NCI-H2196 treated with DMSO at 0.1 percent for 48 hours (cell line): ENCODE data around the gene DIS3L2.

Experiments
- DNase-seq: peaks from one replicate; lab custom pipeline; 2025; ENCODE audit not compliant: unreplicated experiment; lab: John Stamatoyannopoulos, UW

Gene DIS3L2

GRCh38 chr2:232225429-232225828 lies 263.9 kb downstream of the DIS3L2 start:
- no peak for DNase-seq

GRCh38 chr2:232225895-232226294 lies 264.4 kb downstream of the DIS3L2 start:
- no peak for DNase-seq

- DNase-seq: no peak
Measured at GRCh38 chr2:232228332-232228731, 266.8 kb downstream of the DIS3L2 start.

DNA sequence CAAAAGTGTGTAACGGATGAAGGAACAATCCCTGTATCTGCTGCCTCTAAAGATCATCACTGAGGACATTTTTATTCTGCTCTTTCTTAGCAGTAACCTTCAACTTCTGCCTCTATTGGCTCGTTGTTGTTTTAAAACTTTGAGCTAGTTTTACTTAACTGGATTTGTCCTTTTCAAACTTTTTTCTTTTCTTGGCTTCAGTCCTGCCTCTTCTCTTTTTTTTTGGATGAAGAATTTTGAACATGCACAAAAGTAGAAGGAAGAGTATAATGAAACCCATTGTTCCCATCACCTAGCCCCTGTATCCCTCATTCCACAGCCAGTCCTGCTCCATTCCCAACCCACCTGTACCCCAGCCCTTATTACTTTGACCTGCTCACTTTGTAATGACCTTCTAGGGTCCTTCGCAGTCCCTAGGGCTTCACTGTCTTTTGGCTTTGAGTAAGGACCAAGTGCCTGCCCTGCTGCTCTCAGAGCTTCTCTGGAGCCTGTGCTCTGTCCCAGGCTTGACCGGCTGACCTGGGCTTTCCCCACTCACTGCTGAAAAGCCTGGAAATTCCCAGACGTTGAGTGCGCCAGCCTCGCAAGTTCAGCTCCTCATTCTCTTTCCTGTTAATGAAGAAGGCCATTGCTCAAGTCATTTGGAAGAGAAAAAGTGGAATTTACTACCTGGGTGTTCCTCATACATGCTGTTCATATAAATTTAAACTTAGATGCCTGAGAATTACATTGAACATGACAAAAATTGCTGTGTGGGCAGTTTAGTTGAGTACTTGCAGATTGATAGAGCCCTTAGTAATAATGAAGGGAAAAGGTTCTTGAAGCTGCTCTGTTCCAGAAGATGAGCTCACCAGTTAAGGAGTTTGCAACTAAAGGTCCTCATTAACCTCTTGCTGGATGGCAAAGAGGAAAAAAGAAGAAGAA lies 267.7 kb downstream of the DIS3L2 start:
- DNase-seq: no peak

DNA sequence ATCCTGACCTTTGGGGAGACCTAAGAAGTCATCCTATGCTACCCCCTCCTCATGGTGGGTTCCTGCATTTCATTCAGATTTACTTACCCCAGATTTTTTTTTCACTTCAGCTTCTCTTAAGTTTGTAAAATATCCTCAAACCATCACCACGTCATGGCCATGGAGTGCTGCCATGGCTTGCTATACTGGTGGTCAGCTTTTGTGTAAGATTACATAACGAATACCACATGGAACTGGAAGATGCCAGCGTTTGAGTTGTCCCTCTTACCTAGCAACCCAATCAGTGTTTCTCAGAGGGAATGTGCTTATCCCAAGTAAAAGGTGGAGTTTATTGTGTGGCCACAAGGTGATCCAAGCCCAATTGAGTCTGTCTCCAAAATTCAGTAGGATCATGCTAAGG lies 268.4 kb downstream of the DIS3L2 start:
- no peak for DNase-seq

DNA sequence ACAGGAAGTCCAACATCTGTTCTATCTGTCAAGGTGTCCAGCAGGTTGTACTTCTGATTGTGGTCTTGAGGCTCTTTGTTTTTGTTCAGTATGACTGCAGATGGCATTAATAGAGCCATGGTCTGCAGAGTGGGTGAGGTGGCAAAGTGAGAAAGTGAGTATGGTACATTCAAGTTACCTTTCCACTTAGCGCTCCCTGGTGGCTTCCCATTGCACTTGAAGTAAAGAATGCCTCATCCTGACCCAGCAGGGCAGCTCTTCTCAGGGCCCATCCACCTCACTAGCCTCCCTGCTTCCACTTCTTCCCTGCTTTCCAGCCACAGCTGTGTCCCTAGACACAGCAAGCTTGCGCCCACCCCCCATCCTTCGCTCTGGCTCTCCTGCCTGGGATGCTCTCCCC lies 269.0 kb downstream of the DIS3L2 start:
- DNase-seq: no peak

GRCh38 chr2:232231554-232231953 lies 270.0 kb downstream of the DIS3L2 start:
- no peak for DNase-seq

- DNase-seq: no peak
Measured at GRCh38 chr2:232232915-232233314, 271.4 kb downstream of the DIS3L2 start.

DNA sequence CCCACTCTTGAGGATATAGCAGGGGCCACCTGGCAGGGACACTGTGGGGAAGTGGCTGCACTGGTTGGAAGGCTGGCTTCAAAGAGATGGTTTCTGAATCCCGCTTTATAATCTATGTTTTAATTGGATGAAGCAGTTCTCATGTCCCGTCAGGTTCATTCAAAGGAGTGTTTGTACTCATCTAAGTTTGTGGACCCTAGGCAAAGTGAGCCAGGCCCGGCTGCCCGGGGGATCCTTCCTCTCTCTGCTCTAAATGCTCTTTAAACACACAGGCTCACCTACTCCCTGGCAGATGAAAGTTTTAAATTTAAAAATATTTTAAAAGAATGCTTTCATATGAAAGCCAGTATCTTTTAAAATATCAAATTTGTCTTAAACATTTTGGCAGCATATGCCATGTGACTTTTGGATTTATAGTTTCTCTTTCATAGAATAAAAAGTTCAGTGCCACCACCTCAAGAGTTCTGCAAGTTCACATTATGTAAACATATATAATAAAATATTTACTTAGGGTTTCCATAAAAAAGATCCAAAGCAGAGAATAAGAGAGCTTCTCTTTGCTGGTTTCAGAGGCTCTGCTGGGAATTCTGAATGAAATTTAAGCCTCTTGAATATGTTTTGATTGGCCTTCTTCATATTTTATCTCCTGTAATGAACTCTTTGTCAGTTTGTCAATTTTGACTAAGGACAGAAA lies 273.6 kb downstream of the DIS3L2 start:
- DNase-seq: no peak

DNA sequence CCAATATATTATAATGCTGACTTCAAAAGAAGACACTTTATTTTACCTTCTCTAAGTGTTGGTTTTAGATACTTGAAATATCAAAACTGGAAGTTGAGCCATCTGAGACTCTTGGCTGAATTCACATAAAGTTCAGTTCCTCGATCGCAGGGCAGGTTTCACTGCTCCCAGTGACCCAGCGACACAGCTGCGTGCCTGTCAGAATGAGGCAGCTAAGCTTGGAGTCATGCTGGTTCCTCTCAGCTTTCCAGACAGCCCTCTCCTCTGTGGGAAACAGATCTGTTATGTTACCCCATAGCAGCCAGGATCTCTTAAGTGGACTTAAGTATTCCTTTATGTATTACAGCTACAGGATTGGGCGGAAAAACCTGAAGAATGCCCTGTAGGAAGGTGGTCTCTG lies 274.2 kb downstream of the DIS3L2 start:
- no peak for DNase-seq

DNA sequence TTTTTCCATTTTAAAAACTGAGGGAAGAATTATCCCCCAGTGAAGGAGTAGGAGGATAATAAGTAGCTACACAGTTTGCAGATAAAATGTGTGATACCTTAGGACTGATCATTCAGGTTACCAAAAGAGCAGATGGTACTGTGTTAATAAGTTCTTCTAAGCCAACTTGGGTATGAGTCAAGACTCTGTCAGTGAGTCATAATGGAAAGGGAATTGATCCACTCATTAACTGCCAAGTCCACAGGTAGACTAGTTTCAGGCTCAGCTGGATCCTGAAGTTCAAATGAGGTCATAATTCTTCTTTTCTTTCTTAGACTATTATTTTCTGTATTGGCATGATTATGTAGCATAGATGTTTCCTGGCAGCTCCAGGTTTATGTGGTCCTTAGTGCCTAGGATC lies 274.7 kb downstream of the DIS3L2 start:
- DNase-seq: no peak

GRCh38 chr2:232237464-232237863 lies 276.0 kb downstream of the DIS3L2 start:
- no peak for DNase-seq

DNA sequence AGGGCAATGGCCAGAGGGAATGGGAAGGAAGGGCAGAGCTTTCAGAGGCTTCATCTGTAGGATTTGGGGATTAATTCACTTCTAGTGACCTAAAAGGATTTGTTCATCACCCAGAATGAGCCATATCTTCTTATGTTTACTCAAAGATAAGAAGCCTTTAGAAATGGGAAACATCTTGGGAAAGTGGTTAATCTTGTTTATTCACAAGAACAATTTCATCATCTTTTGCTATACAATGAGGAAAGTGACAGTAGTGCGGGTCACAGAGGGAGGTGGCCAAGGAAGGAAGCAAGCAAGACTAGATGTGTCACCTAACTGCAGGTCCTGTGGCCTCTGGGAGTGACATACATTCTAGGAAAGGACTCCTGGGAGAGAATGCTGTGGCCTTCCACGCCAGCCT lies 276.6 kb downstream of the DIS3L2 start:
- DNase-seq: no peak

- no peak for DNase-seq
Measured at GRCh38 chr2:232238596-232238995, 277.1 kb downstream of the DIS3L2 start.

GRCh38 chr2:232239951-232240681 lies 278.6 kb downstream of the DIS3L2 start:
- no peak for DNase-seq

GRCh38 chr2:232240906-232241305 lies 279.4 kb downstream of the DIS3L2 start:
- DNase-seq: no peak

GRCh38 chr2:232242316-232242715 lies 280.8 kb downstream of the DIS3L2 start:
- no peak for DNase-seq

- no peak for DNase-seq
Measured at GRCh38 chr2:232245111-232245510, 283.6 kb downstream of the DIS3L2 start.

GRCh38 chr2:232246245-232246644 lies 284.7 kb downstream of the DIS3L2 start:
- no peak for DNase-seq

DNA sequence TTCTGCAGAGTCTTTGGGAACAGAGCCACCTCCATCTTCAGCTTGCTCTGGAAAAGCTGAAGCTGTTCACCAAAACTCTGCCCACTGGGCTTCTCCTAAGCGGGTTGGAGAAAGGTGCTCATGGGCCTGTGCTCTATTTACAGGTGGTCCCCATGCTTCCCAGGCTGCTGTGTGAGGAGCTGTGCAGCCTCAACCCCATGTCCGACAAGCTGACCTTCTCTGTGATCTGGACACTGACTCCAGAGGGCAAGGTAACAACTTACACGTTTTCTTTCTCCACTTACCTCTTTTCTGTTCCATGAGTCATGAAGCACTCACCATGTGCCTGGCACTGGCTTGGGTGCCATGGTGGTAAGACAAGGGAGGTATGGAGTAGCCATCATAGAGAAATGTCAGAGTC lies 287.6 kb downstream of the DIS3L2 start:
- no peak for DNase-seq

GRCh38 chr2:232250246-232251175 lies 289.0 kb downstream of the DIS3L2 start:
- no peak for DNase-seq
